Stimulated activated CD4-positive, alpha-beta T cell treated with anti-CD3 and anti-CD28 coated beads, Interleukin-4, amount 100 ng/mL, for 1 hour (primary cell): ENCODE measurements around the gene FUZ.

ENCODE experiments used
- DNase-seq: peaks from one replicate; pipeline ENCODE4 v3.0.0-alpha.2; 2020

The FUZ gene

DNA sequence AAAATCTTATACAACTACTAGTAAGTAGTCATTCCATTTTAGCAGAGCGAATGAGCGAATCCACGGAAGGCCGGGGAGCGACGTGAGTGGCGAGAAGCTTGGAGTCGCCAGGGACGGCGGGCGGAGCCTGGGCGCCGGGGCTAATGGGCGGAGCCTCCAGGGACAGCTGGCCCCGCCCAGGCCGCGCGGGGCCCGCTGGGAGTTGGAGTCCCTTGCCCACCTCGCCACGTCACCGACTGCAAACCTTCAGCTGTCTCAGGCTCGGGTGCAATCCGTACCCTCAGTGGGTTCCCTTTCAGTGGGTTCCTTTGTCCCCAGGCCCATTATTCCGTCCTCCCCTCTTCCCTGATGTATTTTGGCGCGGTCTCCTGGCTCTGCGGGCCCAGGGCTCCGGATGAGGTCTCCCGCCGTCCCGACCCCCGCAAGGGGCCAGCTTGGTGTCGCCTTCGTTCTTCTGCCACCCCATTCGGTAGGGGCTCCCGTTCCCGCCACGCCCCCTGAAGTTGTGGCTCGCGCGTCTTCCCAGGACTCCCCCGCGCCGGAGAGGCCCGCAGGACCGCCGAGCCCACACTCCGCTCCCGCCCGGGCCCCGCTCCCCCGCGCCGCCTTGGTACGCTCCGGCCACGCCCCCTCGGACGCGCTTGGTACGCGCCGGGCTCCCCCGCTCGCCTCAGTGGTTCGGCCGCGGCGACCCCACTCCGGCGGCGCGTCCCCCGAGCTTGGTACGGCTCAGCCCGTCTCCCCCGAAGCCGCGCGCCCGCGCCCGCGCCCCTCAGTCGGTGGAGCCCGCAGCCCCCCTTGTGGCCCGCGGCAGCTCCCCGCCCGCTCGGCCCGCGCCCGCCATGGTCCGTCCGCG, 37.6 kb upstream of the FUZ start, which contains the start of gene PTOV1:
TSS of gene PTOV1 (plus strand) at position 673 of the 856 bp plus-strand sequence.
- DNase-seq: peak; percentile 87

DNA sequence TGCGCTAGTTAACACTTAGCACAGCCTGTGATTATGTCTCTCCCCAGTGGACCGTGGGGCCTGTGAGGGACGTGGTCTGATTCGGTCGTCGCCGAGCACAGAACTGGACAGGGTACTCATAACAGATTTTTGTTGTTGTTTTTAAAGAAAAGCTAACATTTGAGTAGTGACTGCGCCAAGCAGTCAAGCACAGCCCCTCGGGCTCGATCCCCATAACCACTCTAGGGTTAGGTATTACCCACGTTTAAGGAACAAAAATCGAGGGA, 37.1 kb upstream of the FUZ start:
- no peak for DNase-seq

GRCh38 chr19:49849433-49850220, 36.5 kb upstream of the FUZ start:
- no peak for DNase-seq

DNA sequence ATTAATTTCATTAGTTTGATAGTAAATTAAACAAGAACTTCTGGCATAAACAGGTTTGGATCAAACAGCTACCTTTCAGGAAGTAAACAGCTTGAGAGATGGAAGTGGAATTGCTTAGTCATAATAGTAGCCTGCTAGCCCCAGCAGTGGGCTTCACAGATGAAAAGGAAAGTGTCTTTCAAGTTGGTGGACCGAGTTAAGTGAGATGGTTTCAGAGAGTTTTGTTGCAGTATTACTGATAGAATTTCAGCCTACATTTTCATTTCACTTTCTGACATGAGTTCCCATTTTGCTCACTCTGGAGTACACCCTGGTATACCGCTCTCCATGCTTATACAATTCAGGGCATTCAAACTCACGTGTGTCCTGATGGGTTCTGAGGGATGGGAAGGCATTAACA, 35.8 kb upstream of the FUZ start:
- DNase-seq: no peak

DNA sequence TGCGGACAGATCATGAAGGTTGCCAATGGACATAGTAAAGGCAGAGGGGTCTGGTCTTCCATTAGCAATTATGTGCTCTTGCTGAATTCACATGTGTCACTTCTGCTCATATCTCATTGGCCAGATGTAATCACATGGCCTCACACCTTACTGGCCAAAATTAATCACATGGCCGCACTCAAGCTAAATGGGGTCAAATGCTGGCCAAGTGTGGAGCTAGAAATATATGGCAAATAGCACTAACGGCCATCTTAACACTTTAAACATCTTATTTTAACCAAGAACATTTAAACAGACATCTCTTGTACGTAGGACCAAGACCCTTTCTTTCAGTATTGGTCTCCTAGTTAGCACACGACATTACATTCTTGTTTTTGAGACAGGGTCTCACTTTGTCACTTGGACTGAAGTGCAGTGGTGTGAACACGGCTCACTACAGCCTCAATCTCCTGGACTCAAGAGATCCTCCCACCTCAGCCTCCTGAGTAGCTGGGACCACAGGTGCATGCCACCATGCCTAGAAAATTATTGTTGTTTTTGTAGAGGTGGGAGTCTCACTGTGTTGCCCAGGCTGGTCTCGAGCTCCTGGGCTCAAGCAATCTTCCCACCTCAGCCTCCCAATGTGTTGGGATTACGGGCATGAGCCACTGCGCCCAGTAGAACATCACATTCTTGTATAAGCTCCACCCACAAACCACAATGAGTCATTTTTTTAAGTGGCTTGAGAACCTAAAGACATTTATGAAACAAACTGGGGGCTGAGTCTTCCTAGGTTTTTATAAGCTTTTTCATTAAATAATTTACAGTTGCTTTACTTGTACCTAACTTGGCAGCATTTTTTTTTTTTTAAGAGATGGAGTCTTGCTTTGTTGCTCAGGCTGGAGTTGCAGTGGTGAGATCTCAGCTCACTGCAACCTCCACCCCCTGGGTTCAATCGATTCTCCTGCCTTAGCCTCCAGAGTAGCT, 34.9 kb upstream of the FUZ start:
- DNase-seq: no peak

- DNase-seq: no peak
Measured at GRCh38 chr19:49846408-49846807, 33.3 kb upstream of the FUZ start.

- DNase-seq: no peak
Measured at GRCh38 chr19:49845414-49845813, 32.3 kb upstream of the FUZ start.

- DNase-seq: no peak
Measured at GRCh38 chr19:49844138-49845095, 31.3 kb upstream of the FUZ start.

DNA sequence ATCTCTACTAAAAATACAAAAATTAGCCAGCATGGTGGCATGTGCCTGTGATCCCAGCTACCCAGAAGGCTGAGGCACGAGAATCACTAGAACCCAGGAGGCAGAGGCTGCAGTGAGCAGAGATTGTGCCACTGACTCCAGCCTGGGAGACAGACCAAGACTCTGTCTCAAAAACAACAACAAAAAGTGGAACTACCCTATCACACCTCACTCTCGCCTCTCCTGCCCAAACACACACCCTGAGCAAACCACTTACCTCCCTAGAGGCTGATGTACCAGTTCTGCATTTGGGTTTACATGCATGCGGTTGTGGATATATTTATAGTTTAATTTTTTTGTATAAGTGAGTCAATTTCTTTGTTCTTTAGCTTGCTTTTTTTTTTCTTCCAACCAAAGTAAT, 30.2 kb upstream of the FUZ start:
- DNase-seq: no peak

GRCh38 chr19:49840736-49841249, 27.7 kb upstream of the FUZ start:
- no peak for DNase-seq

GRCh38 chr19:49840321-49840720, 27.2 kb upstream of the FUZ start:
- no peak for DNase-seq

DNA sequence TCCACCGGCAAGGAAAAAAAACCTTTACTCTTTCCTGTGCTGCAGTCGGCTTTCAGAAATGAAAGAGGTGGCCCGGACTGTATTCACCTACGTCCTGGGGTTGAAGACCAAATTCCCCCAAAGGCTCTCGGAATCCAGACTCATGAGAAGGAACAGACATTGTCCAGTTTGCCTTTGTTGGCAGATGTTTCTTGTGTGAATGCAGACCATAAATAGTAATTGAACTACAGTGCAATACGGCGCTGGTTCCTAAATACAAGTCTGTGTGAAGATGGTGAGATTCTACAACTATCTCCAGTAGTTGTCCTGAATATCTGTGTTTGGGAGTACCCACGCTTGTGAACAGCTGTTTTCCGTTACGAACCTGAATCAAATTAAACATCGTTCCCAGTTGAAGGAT, 26.6 kb upstream of the FUZ start:
- no peak for DNase-seq

- no peak for DNase-seq
Measured at GRCh38 chr19:49838885-49839588, 25.9 kb upstream of the FUZ start.

DNA sequence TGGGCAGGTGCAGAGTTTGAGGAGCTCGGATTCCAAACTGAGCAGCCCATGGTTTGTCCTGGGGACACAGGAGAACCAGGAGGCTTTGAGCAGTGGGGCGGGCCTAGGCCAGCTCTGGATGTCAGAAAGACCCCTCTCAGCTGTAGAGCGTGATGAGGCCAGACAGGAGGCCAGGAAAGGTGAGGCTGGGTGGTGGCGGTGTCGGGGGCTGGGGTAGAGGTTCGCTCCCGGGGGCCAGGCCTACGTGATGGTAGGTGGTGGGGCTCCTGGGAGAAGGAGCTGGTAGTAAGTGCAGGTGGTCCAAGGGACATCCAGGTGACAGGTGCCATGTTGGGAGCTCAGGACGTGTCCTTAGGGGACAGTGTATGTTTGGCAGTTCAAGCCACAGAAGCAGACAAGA, 24.3 kb upstream of the FUZ start:
- DNase-seq: no peak

GRCh38 chr19:49837009-49837310, 23.9 kb upstream of the FUZ start:
- no peak for DNase-seq

DNA sequence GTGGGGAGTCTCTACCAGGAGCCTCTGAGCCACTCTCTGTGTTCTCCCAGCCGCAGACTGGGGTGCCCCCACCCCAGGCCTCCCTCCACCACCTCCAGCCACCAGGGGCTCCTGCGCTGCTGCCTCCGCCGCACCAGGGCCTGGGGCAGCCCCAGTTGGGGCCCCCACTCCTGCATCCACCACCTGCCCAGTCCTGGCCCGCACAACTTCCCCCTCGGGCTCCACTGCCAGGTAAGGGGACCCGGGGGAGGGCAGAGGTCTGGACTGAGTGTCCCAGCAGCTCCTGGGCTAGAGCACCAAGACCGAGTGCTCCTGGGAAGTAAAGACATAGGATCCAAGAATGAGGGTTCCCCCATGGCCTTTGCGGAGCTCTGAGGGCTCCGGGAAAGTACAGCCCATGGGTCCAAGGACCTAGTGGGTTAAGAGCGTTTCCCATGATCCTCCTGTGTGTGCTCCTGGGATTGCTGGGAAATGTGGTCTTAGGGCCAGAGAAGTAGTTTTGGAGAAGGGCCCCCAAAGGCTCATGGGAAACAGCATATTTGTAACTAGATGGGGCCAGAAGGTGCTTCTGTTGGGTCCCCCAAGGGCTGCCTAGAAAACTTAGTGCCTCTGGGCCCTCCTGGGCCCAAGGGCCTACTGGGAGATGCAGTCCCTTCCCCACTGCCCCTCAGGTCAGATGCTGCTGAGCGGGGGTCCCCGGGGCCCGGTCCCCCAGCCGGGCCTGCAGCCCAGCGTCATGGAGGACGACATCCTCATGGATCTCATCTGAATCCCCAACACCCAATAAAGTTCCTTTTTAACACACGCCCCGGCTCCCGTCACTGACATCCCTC, 23.3 kb upstream of the FUZ start:
- no peak for DNase-seq

GRCh38 chr19:49835562-49835961, 22.5 kb upstream of the FUZ start:
- DNase-seq: no peak

GRCh38 chr19:49833599-49833998, 20.5 kb upstream of the FUZ start:
- no peak for DNase-seq

DNA sequence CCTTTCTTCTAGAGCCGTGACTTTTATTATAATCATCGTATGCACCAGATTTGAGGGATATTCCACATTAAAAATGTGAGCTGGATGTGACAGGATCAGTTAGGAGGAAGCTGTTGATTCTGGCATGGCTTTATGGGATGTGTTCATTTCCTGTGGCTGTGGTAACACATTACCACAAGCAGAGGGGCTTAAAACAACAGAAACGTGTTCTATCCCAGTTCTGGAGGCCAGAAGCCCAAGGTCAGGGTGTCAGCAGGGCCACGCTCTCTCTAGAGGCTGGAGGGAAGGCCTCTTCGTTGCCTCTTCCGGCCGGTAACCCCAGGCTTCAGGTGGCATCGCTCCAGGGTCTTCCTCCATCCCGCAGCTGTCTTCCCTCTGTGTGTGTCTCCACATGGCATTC, 19.5 kb upstream of the FUZ start:
- no peak for DNase-seq

- DNase-seq: no peak
Measured at GRCh38 chr19:49831592-49831991, 18.5 kb upstream of the FUZ start.
